GM10266 (cell line): ENCODE results near the gene TEC.
"Not testable (repeated sequence)": the region's sequence is repeated elsewhere in the genome, so short reads cannot be mapped to it uniquely, and the experiment has no call there.

Experiments
- DNase-seq: peaks from one replicate; pipeline ENCODE4 v3.0.0; 2012; ENCODE audit errors: extremely low spot score
- TF ChIP-seq, protein P1 (sequence below): IDR thresholded peaks from 2 replicates; pipeline ENCODE4 v1.5.1; 2012; ENCODE audit warnings: mild to moderate bottlenecking, low read depth; ENCODE audit not compliant: control insufficient read depth, insufficient read depth; ENCODE audit errors: missing control alignments

TEC gene

DNA sequence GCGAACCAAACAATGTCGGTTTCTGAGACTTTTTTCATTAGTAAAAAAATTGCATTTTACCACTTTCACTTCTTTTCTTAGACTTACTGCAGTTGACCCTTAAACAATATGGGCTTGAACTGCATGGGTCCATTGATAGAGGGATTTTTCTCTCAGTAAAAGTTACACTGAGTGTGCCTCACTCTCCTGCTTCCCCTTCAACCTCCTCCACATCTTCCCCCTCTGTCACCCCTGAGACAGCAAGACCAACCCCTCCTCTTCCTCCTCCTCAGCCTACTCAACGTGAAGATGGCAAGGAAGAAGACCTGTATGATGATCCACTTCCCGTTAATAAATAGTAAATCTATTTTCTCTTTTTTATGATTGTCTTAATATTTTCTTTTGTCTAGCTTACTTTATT lies 43.4 kb downstream of the TEC start:
- TF ChIP-seq, protein P1, sequence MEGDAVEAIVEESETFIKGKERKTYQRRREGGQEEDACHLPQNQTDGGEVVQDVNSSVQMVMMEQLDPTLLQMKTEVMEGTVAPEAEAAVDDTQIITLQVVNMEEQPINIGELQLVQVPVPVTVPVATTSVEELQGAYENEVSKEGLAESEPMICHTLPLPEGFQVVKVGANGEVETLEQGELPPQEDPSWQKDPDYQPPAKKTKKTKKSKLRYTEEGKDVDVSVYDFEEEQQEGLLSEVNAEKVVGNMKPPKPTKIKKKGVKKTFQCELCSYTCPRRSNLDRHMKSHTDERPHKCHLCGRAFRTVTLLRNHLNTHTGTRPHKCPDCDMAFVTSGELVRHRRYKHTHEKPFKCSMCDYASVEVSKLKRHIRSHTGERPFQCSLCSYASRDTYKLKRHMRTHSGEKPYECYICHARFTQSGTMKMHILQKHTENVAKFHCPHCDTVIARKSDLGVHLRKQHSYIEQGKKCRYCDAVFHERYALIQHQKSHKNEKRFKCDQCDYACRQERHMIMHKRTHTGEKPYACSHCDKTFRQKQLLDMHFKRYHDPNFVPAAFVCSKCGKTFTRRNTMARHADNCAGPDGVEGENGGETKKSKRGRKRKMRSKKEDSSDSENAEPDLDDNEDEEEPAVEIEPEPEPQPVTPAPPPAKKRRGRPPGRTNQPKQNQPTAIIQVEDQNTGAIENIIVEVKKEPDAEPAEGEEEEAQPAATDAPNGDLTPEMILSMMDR: no peak
- no peak for DNase-seq

- no peak for DNase-seq
- TF ChIP-seq, protein P1: no peak
Observed at GRCh38 chr4:48225368-48226141, 44.1 kb downstream of the TEC start.

GRCh38 chr4:48224606-48225005 lies 45.0 kb downstream of the TEC start:
- TF ChIP-seq, protein P1: no peak
- no peak for DNase-seq

- TF ChIP-seq, protein P1: no peak
- no peak for DNase-seq
Observed at GRCh38 chr4:48223633-48224295, 45.9 kb downstream of the TEC start.

GRCh38 chr4:48222491-48222890 lies 47.1 kb downstream of the TEC start:
- no peak for DNase-seq

GRCh38 chr4:48219430-48219829 lies 50.2 kb downstream of the TEC start:
- not testable (repeated sequence) for DNase-seq

More at GRCh38 chr4:48222491-48222890, 47.1 kb downstream of the TEC start:
- TF ChIP-seq, protein P1: no peak

DNA sequence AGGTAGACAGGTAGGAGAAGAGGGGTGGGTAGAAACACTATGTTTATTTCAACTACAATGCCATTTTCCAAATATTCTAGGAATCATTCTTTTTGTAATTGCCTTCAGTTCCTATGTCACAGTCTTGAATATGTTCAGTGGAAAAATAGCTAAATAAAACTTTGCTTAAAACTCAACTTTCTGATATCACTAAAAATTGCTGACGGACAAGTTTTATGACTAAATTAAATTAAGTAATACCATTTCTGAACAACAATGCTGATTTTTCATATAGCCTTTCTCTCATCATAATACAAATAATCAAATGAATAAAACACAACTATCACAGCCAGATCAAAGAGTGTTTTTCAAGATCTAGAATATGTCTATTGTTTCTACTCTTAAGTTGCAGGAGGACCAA lies 53.1 kb downstream of the TEC start:
- TF ChIP-seq, protein P1: no peak
- DNase-seq: no peak
